Measurements from ENCODE around the gene KCTD17.

KCTD17 gene

DNA sequence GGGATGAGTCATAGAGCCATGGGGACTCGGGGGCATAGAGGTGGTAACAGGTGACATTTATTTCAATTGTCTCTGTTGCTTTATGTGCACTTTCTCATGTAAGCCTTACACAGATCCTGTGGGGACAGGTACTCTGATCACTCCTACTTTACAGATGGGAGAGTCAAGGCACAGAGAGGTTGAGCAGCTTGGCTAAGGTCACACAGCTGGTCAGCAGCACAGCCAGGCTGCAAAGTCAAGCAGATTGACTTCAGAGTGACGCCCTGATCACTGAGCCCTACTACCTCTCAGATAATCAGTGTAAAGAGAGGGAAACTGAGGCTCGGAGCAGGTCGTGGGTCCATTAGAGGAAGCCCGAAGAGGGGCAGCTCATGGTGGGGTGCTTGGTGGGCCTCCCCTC, 54.4 kb downstream of the KCTD17 start:
- FAIRE-seq (no peak), DNase-seq (ENCODE audit: insufficient read length, low spot score) (no peak)
- TF ChIP-seq, protein P1, sequence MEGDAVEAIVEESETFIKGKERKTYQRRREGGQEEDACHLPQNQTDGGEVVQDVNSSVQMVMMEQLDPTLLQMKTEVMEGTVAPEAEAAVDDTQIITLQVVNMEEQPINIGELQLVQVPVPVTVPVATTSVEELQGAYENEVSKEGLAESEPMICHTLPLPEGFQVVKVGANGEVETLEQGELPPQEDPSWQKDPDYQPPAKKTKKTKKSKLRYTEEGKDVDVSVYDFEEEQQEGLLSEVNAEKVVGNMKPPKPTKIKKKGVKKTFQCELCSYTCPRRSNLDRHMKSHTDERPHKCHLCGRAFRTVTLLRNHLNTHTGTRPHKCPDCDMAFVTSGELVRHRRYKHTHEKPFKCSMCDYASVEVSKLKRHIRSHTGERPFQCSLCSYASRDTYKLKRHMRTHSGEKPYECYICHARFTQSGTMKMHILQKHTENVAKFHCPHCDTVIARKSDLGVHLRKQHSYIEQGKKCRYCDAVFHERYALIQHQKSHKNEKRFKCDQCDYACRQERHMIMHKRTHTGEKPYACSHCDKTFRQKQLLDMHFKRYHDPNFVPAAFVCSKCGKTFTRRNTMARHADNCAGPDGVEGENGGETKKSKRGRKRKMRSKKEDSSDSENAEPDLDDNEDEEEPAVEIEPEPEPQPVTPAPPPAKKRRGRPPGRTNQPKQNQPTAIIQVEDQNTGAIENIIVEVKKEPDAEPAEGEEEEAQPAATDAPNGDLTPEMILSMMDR (IDR thresholded peaks at IDR 0.05; ENCODE audit: insufficient read depth, missing control alignments): no peak

DNA sequence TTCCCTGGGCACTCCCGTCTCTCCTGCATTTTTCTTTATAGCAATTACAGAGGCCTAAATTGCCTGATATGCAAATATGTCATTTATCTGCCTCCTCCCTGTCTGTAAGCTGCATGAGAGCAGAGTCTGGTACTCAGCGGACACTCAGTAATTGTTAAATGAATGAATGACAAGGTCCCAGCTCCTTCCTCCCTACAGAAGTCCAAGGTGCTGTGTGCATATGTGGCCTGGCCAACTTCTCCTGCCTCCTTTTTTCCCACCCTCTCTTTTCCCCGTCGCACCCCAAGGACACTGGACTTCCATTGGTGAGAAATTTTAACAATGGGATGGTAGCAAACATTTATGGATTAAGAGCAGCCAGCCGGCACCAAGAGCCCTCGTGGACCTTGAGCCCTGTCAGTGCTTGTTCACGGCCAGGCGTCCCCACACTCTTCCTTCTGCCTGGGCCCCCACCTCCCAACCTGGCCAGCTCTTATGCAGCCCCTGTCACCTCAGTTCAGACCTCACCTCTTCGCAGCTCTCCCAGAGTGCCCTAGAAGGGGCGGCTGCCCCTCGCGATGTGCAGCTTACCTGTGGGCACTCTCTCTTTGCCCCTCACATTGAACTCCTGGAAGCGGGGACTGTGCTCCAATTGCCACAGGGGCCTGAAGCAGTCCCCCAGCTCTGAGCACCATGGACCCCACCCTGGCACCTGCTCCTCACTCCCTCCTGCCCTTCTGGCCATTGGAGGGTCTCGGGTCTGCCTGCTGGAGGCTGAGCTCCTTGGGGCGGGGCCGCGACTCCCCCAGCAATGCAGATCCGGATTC, 56.5 kb downstream of the KCTD17 start:
- FAIRE-seq: no peak
- no peak for DNase-seq (ENCODE audit: insufficient read length, low spot score)
- TF ChIP-seq, protein P1 (IDR thresholded peaks at IDR 0.05; ENCODE audit: insufficient read depth, missing control alignments): no peak

GRCh38 chr22:37109242-37109917, 57.8 kb downstream of the KCTD17 start, which contains the start of gene TMPRSS6:
TSS of gene TMPRSS6 (minus strand) at chr22:37109713. CDS start at chr22:37103417, 6,296 bp downstream.
- no peak for DNase-seq (ENCODE audit: insufficient read length, low spot score)

DNA sequence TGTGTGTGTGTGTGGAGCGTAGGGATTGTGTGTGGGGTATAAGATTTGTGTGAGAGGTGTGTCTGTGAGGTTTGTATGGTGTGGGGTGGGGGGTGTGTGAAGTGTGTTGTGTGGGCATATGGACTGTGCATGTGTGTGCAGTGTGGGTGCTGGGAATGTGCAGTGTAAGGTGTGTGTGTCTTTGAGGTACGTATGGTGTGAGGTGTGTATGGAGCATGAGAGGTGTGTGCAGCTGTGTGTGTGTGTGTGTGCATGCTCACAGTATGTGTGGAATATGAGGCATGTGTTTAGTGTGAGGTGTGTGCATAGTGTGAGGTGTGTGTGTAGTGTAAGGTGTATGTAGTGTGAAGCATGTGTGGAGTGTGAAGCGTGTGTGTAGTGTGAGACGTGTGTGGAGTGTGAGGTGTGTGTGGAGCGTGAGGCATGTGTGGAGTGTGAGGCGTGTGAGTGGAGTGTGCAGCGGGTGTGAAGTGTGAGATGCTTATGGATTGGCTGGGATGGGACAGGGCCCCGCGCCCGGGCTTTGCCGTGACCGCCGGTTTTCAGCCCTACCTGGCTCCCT, 59.7 kb downstream of the KCTD17 start:
- FAIRE-seq (no peak), DNase-seq (ENCODE audit: insufficient read length, low spot score) (no peak)
- TF ChIP-seq, protein P1 (IDR thresholded peaks at IDR 0.05; ENCODE audit: insufficient read depth, missing control alignments): no peak

More at GRCh38 chr22:37109242-37109917, 57.8 kb downstream of the KCTD17 start, which contains the start of gene TMPRSS6:
- TF ChIP-seq, protein P1 (IDR thresholded peaks at IDR 0.05; ENCODE audit: insufficient read depth, missing control alignments): no peak
- FAIRE-seq: no peak

DNA sequence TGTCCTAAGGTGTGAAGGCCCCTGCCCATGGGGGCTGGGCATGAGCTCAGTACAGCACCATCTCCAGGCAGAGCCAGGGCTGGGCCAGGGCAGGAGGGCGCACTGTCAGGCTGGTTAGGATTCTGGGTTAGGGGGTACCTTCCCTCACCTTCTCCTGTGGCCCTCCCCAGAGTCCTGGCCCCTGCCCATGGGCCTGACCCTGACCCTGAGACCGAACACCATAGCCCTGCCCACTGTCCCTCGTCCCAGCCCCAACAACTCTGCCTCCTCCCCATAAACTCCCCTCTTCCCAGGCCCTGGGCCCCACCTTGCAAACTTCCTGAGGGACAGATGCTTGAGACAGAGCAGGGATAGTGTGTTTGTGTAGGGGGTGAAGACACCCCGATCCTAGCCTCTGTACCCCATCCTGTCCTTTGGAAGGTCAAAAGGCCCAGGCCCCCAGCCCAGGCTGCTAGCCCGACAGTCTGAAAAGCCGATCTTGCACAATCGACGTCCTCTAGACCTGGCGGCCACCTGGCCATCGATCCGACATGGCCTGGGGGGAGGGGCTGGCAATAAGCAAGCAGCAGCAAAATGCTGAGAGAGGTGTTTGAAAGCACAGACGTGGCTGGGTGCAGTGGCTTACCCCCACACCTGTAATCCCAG, 60.7 kb downstream of the KCTD17 start:
- no peak for DNase-seq (ENCODE audit: insufficient read length, low spot score)
- TF ChIP-seq, protein P1 (IDR thresholded peaks at IDR 0.05; ENCODE audit: insufficient read depth, missing control alignments): no peak
- FAIRE-seq: no peak
